RCC 7860 (cell line): ENCODE data around the gene RPS17.

Experiments used
- DNase-seq: peaks from one replicate; pipeline ENCODE4 v3.0.0-alpha.2; 2015; ENCODE audit warnings: low spot score
- FAIRE-seq: peaks from 2 replicates; lab custom pipeline; 2012; peaks lifted over from hg19 to GRCh38; lab: Jason Lieb, UNC

Gene RPS17

GRCh38 chr15:82540055-82540983, at the start of gene RPS17:
Gene RPS17, minus strand, starts transcription at chr15:82540457. Its CDS starts 29 bp downstream, at chr15:82540428.
- FAIRE-seq (no peak), DNase-seq (peak; percentile 89)

DNA sequence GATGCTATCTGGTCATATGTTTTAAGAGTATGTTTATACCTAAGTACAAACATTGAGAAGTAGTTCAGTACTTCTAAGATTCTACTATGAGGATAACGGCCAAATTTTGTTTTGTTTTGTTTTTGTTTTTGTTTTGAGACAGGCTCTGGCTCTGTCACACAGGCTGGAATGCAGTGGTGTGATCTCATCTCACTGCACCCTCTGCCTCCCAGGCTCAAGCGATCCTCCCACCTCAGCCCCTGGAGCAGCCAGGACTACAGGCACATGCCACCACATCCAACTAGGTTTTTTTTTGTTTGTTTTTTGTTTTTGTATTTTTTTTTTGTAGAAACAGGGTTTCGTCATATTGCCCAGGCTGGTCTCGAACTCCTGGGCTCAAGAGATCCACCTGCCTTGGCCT, 47.5 kb upstream of the RPS17 start:
- FAIRE-seq, result no peak
- DNase-seq, result no peak

DNA sequence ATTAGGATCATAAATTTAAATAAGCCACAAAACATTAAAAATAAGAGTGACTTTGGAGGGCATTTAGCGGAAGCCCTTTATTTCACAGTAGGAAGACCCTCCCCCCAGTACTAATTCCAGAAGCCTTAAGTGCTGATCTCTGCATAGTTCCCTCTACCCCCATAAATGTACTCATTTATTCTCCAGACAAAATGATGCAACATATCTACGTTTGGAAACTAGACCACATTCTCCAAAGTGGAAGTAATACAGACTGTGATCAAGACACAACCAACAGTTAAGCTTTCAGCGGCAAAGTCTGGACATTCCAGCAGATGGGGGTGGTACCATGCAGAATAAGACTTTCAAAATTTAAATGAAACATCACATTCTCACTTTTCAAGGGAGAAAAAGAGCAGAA, 44.8 kb upstream of the RPS17 start:
- FAIRE-seq, result no peak
- no peak for DNase-seq

DNA sequence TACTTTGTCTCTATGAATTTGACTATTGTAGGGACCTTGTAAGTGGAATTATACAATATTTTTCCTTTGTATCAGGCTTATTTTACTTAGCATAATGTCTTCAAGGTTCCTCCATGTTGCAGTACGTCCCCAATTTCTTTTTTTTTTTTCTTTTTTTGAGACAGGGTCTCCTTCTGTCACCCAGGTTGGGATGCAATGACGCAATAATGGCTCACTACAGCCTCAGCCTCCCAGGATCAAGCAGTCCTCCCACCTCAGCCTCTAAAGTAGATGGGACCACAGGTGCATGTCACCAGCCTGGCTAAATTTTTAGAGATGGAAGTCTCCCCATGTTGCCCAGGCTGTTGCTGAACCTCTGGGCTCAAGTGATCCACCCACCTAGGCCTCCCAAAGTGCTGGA, 40.5 kb upstream of the RPS17 start:
- FAIRE-seq, result no peak
- no peak for DNase-seq

DNA sequence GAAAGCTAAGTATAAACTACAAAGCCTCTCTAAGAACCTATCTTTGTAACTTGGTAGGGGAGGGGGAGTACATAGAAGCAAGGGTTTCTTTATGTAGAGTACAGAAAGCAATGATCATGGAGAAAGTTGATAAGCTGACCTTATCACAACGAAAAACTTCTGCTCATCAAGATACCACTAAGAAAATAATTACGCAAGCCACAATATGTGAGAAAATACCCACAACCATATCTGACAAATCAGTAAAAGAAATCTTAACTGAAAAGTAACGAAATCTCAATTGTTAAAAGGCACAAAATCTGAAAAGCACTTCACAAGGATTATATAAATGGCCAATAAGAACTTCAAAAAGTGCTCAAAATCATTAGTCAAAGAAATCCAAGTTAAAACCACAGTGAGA, 35.1 kb upstream of the RPS17 start:
- DNase-seq (no peak), FAIRE-seq (no peak)

GRCh38 chr15:82572986-82573385, 32.7 kb upstream of the RPS17 start:
- no peak for FAIRE-seq
- peak; percentile 17 for DNase-seq

GRCh38 chr15:82572311-82572710, 32.1 kb upstream of the RPS17 start:
- FAIRE-seq, result no peak
- peak; percentile 40 for DNase-seq

GRCh38 chr15:82571722-82572222, 31.5 kb upstream of the RPS17 start:
- no peak for FAIRE-seq
- peak; percentile 50 for DNase-seq

DNA sequence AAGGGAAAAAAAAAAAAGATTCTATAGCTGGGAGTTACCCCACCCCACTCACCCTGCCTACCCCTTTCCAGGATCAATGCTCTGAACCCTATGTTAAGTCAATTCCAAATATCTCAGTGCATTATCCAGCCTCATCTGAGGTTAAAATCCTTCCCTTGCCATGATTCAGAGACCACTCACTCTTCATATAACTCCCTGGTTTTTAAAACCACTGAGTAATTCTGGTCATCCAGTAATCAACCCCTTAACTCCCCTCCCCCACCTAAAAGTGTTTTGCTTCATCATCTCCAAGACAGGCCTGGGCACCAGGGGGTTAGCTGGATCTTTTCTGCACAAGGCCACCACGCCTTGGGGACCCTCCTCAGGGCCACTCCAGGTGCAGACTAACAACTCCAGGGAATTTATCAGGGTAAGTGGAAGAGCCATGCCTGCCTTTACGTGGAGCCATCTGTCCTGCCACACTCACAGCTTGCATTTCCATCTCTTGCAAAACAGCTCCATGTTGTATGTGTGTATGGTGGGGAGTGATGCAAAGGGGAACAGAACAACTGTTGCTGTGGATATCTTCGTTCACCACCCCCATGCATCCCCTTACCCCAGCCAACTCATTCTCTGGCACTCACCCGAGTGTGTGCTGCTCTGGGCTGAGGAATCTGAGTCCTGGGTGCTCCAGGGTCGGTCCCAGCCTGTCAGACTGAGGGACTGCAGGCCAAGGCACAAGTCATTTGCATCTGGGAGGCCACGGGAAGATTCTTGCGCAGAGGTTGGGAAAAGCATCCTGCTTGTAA, 30.7 kb upstream of the RPS17 start:
- FAIRE-seq (peak; percentile 59), DNase-seq (peak; percentile 64)

DNA sequence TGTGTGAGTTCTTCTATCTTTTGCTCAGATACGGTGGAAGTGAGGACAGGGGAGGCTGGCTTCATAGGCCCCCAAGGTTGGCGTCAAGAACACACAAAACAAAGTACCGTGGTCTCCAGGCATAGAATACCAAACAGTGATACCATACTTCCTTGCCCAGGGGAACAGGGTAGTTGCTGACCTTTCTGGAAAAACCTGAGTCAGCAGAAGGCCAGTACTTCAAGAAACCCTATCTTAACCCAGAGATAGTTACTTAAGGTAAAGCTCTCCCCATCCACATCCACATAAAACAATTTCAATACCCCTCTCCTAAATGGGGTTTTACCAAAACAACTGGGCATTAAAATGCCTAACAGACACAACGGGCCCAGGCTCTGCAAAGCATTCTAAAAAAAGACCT, 29.6 kb upstream of the RPS17 start:
- FAIRE-seq (no peak), DNase-seq (no peak)

DNA sequence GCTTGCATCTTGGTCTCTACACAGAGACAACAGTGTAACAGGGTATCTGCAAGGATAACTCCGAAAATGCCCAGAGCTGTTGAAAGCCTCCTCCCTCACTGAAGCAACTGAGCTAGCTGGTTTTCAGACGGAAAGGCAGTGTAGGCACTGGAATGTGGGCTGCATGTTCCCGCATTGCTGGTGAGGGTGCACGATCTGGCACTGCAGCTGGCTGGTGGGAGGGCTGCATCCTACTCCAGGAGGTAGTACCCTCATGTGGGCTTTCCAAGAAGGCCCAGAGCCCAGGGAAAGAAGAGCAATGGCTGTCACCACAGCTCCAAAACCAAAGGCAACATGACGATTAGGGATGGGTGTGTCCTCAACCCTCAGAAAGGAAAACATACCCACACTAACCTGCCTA, 28.7 kb upstream of the RPS17 start:
- FAIRE-seq (no peak), DNase-seq (no peak)

DNA sequence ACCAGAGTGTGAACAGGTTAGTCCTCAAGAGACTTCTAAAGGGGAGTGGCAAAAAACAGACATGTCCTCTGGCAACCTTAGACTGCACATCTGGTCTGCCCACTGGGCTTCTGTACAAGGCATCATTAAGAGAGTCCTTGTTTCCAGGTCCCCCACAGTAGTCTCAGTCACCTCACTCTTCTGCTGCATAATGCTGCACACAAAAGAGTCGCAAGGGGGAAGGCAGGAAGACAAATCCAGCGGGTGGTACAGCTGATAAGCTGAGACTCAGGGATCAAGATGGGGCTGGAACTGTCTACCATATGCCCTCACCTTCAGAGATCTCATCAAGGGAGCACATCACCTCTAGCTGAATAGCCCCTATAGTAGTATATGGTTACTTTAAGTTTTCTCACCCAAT, 27.4 kb upstream of the RPS17 start:
- no peak for FAIRE-seq
- DNase-seq, result no peak

GRCh38 chr15:82566690-82567089, 26.4 kb upstream of the RPS17 start:
- DNase-seq, result no peak

DNA sequence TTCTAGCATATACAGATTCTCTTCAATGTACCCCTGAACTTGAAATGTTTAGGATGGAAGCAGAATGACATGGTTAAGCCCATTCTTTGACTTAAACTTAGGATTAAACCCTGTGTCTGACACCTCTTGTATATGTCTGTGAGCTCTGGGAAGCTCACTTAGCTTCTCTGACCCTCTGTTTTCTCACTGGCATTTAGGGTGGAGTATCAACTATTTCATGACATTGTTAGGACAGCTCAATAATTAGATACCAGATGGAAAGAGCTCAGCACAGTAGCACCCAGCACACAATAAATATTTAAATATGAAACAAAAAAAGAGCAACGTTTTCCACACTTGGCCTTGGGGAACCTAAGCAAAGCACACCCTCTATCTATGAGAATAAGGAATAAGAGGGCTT, 18.2 kb upstream of the RPS17 start:
- no peak for FAIRE-seq
- no peak for DNase-seq

More at GRCh38 chr15:82566690-82567089, 26.4 kb upstream of the RPS17 start:
- FAIRE-seq, result no peak

- FAIRE-seq (no peak), DNase-seq (no peak)
Observed at GRCh38 chr15:82556315-82557035, 16.2 kb upstream of the RPS17 start.

DNA sequence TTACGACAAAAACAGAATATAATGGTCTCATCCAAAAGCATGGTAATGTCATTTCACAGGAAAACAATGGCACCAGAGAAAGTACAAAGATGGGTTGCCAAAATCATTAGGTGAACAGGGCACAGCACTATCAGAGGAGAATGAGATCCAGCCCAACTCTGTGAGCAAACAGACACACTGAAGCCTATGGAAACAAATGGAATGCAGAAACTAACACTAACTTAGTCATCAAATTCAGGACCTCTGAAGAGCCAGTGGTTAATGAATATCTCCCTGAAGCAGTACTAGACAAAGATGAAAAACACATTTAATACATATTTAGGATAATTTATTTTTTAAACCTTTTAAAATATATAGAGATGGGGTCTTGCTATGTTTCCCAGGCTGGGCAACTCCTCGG, 14.6 kb upstream of the RPS17 start:
- no peak for FAIRE-seq
- DNase-seq, result no peak

DNA sequence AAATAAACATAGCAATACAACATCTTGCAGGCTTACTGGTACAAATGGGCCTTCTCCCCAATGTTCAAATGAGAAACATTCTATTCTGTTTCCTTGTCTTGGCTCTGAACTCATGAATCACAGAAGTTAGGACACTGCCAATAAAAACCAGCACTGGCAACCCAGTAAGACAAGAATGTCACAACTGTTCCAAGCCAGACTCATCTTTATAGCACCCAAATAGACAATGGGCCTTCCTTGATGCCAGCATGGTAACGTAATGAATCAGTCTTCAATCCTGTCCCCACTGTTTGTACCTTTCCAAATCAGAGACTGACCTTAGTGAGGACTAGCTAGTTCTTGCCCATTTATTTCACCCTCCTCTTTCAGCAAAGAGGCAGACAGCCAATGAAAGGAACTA, 14.1 kb upstream of the RPS17 start:
- DNase-seq (no peak), FAIRE-seq (no peak)

GRCh38 chr15:82553846-82554245, 13.6 kb upstream of the RPS17 start:
- FAIRE-seq (no peak), DNase-seq (no peak)

- DNase-seq (no peak), FAIRE-seq (no peak)
Observed at GRCh38 chr15:82552861-82553260, 12.6 kb upstream of the RPS17 start.

DNA sequence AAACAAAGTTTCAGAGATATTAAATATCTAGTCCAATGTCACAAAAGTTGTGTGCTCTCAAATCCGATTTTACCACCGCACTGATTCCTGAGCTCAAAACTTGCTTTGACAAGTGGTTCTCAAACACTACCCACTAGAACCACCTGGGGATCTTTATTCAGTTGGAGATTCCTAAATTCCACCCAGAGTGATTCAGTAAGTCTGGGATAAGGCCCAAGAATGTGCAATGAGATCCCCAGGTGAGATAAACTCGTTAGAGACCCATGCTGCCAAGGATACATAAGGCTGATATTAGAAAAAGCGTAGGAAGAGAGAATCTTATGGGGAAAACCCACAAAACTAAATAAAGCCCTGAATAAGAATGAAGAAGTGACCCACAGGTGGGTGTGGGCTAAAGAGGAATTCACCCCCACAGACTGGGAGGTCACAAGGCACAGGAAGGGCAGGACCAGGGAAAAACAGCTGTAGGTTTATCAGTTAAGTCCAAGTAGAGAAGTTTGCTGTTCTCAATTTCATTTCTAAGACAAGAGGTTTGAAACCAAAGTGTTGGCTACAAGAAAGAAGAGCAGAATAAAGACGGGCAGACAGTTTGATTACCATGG, 11.5 kb upstream of the RPS17 start:
- no peak for FAIRE-seq
- no peak for DNase-seq

GRCh38 chr15:82549199-82549665, 9.0 kb upstream of the RPS17 start:
- no peak for DNase-seq
- no peak for FAIRE-seq
